H1 (cell line): ENCODE results near the gene FAM149B1. TPM values are rescaled to one million over a fixed set of nuclear protein-coding genes. Genes with fewer than 3 reads are reported as not detected.

Experiments
- CTCF ChIA-PET: fragments of 300-600 bp; sonication (Branson Sonifier 250); formaldehyde crosslinking; loops from one replicate; lab custom pipeline; 2021; ENCODE audit not compliant: partially characterized antibody; lab: Charles Lee
- POLR2A ChIA-PET: fragments of 300-600 bp; sonication (Branson Sonifier 250); formaldehyde crosslinking; loops from one replicate; lab custom pipeline; 2021; ENCODE audit warnings: inconsistent platforms; ENCODE audit not compliant: partially characterized antibody; lab: Charles Lee
- DNase-seq, 2 experiments: peaks; one replicate each; pipeline versions ENCODE4 v3.0.0 to v3.0.0-alpha.2; 2010 to 2022; ENCODE audit warnings: low spot score in 2 of 2, low read depth in 1 of 2, mixed read lengths in 1 of 2
- FAIRE-seq: peaks from 2 replicates; lab custom pipeline; 2011; peaks lifted over from hg19 to GRCh38; lab: Jason Lieb, UNC
- H2AFZ ChIP-seq: 2 replicates; pipeline ENCODE4 v1.8.1; 2012; ENCODE audit warnings: low read length, inconsistent platforms
- H2AK5ac ChIP-seq: 2 replicates; pipeline ENCODE4 v1.6.1; 2013; ENCODE audit warnings: low read depth, low read length
- H2BK120ac ChIP-seq: replicated peaks from 2 replicates; pipeline ENCODE3; 2013; ENCODE audit warnings: low read depth, low read length, inconsistent platforms
- H2BK12ac ChIP-seq: 2 replicates; pipeline ENCODE4 v1.6.1; 2013; ENCODE audit warnings: low read depth, low read length
- H2BK15ac ChIP-seq: 2 replicates; pipeline ENCODE4 v1.6.1; 2013; ENCODE audit warnings: low read length
- H2BK20ac ChIP-seq: 2 replicates; pipeline ENCODE4 v1.6.1; 2013; ENCODE audit warnings: low read length
- H2BK5ac ChIP-seq: 2 replicates; pipeline ENCODE4 v1.6.1; 2013; ENCODE audit warnings: low read depth, low read length
- H3K14ac ChIP-seq: 2 replicates; pipeline ENCODE4 v1.6.1; 2013; ENCODE audit warnings: inconsistent platforms; ENCODE audit not compliant: insufficient read length
- H3K18ac ChIP-seq: 2 replicates; pipeline ENCODE4 v1.6.1; 2013; ENCODE audit warnings: low read length; ENCODE audit errors: extremely low read depth
- H3K23ac ChIP-seq: 2 replicates; pipeline ENCODE4 v1.6.1; 2013; ENCODE audit warnings: inconsistent platforms; ENCODE audit not compliant: insufficient read length
- H3K23me2 ChIP-seq: 2 replicates; pipeline ENCODE4 v1.6.1; 2013; ENCODE audit warnings: low read depth, low read length
- H3K27ac ChIP-seq: 2 replicates; pipeline ENCODE4 v1.6.1; 2011; ENCODE audit warnings: low read depth, low read length, inconsistent platforms
- H3K27me3 ChIP-seq, 4 experiments: replicated peaks in 1 of 4; 1 replicate in 1 of 4; 2 replicates in 3 of 4; pipeline versions ENCODE4 v1.6.1 to v1.8.1; 2011 to 2013; ENCODE audit warnings: low read length in 3 of 4, mild to moderate bottlenecking in 3 of 4, inconsistent platforms in 2 of 4, mixed read lengths in 2 of 4, moderate library complexity in 1 of 4; ENCODE audit not compliant: control insufficient read depth in 3 of 4, insufficient read depth in 3 of 4; ENCODE audit errors: extremely low read depth in 1 of 4
- H3K36me3 ChIP-seq, 4 experiments: 2 replicates each; pipeline versions ENCODE4 v1.6.1 to v1.8.1; 2011 to 2013; ENCODE audit warnings: mild to moderate bottlenecking in 4 of 4, low read length in 3 of 4, moderate library complexity in 2 of 4, control low read depth in 1 of 4, inconsistent platforms in 1 of 4; ENCODE audit not compliant: insufficient read depth in 4 of 4, control insufficient read depth in 2 of 4
- H3K4ac ChIP-seq: replicated peaks from 2 replicates; pipeline ENCODE3; 2013; ENCODE audit warnings: low read length, low read depth, mixed read lengths, inconsistent platforms; ENCODE audit not compliant: insufficient read length
- H3K4me1 ChIP-seq, 4 experiments: replicated peaks in 1 of 4; 1 replicate in 1 of 4; 2 replicates in 3 of 4; pipeline versions ENCODE4 v1.6.1 to v1.8.1; 2011 to 2013; ENCODE audit warnings: low read length in 3 of 4, inconsistent platforms in 2 of 4, mixed read lengths in 1 of 4; ENCODE audit not compliant: insufficient read depth in 4 of 4, control insufficient read depth in 3 of 4
- H3K4me2 ChIP-seq, 2 experiments: 2 replicates each; pipeline versions ENCODE4 v1.6.1 to v1.8.1; 2011 to 2013; ENCODE audit warnings: low read depth in 2 of 2, low read length in 2 of 2, control low read depth in 1 of 2, inconsistent platforms in 1 of 2, mild to moderate bottlenecking in 1 of 2; ENCODE audit not compliant: insufficient read depth in 1 of 2
- H3K4me3 ChIP-seq, 4 experiments: fragments of 200-600, 300-600 bp in 1 of 4; sonication (generic), shearing (Covaris generic), sonication (Bioruptor Twin) in 1 of 4; 2 replicates each; pipeline versions ENCODE4 v1.5.1 to v1.8.1; 2011 to 2016; ENCODE audit warnings: low read length in 4 of 4, low read depth in 3 of 4, control low read depth in 2 of 4, inconsistent platforms in 2 of 4, mild to moderate bottlenecking in 2 of 4, mixed read lengths in 1 of 4, moderate library complexity in 1 of 4; ENCODE audit not compliant: insufficient read depth in 2 of 4; ENCODE audit errors: extremely low read depth in 1 of 4
- H3K56ac ChIP-seq: replicated peaks from 2 replicates; pipeline ENCODE3; 2013; ENCODE audit warnings: low read depth, mild to moderate bottlenecking, mixed read lengths, low read length, inconsistent platforms; ENCODE audit not compliant: insufficient read length
- H3K79me1 ChIP-seq: 2 replicates; pipeline ENCODE4 v1.6.1; 2013; ENCODE audit warnings: low read depth, low read length, control low read depth
- H3K79me2 ChIP-seq, 2 experiments: 2 replicates each; pipeline versions ENCODE4 v1.6.1 to v1.8.1; 2012 to 2013; ENCODE audit warnings: low read length in 2 of 2, mild to moderate bottlenecking in 2 of 2, inconsistent platforms in 1 of 2; ENCODE audit not compliant: insufficient read depth in 2 of 2, control insufficient read depth in 1 of 2
- H3K9ac ChIP-seq, 4 experiments: replicated peaks in 1 of 4; 1 replicate in 1 of 4; 2 replicates in 3 of 4; pipeline versions ENCODE4 v1.6.1 to v1.8.1; 2011 to 2013; ENCODE audit warnings: low read depth in 3 of 4, low read length in 3 of 4, control low read depth in 2 of 4, mild to moderate bottlenecking in 2 of 4, moderate library complexity in 2 of 4, inconsistent platforms in 1 of 4; ENCODE audit errors: extremely low read depth in 1 of 4
- H3K9me3 ChIP-seq, 2 experiments: 2 replicates each; pipeline versions ENCODE4 v1.6.1 to v1.8.1; 2012 to 2013; ENCODE audit warnings: mild to moderate bottlenecking in 2 of 2, moderate library complexity in 2 of 2, control low read depth in 1 of 2, inconsistent platforms in 1 of 2, low read depth in 1 of 2, low read length in 1 of 2, mixed read lengths in 1 of 2; ENCODE audit not compliant: insufficient read depth in 2 of 2
- H4K20me1 ChIP-seq, 2 experiments: replicated peaks in 1 of 2; 2 replicates each; pipeline versions ENCODE3 to v1.8.1; 2011 to 2013; ENCODE audit warnings: inconsistent platforms in 2 of 2, low read length in 2 of 2, mild to moderate bottlenecking in 1 of 2; ENCODE audit not compliant: insufficient read depth in 2 of 2, control insufficient read depth in 1 of 2
- H4K5ac ChIP-seq: 2 replicates; pipeline ENCODE4 v1.6.1; 2013; ENCODE audit warnings: low read length, low read depth, mixed read lengths, inconsistent platforms; ENCODE audit not compliant: insufficient read length
- H4K8ac ChIP-seq: 2 replicates; pipeline ENCODE4 v1.8.0; 2013; ENCODE audit warnings: mild to moderate bottlenecking, moderate library complexity, low read length, inconsistent platforms; ENCODE audit not compliant: insufficient read depth; ENCODE audit errors: extremely low read depth
- H4K91ac ChIP-seq: replicated peaks from 2 replicates; pipeline ENCODE3; 2013; ENCODE audit warnings: low read length, mixed read lengths, inconsistent platforms; ENCODE audit not compliant: insufficient read length
- WGBS, 2 experiments: shearing (Covaris generic) in 1 of 2; methylation state at CpG; one replicate each; pipeline versions ENCODE4 v1.1.6 to v1.1.7; 2013 to 2015; ENCODE audit warnings: low lambda C conversion rate in 2 of 2, mixed read lengths in 2 of 2, inconsistent platforms in 1 of 2, low coverage in 1 of 2, missing lambda C conversion rate in 1 of 2; ENCODE audit not compliant: insufficient replicate concordance in 2 of 2, insufficient coverage in 1 of 2, insufficient read length in 1 of 2; ENCODE audit errors: extremely low coverage in 1 of 2, missing lambda C conversion rate in 1 of 2; 5-methylcytosine and 5-hydroxymethylcytosine counted together
- polyA plus RNA-seq, 7 experiments: library from polyadenylated mRNA; depleted of rRNA in 3 of 7; stranded (reverse) in 5 of 7; unstranded in 2 of 7; fragments of >200 nt in 5 of 7; fragments of 200-250 nt in 2 of 7; gene quantifications; 1 replicate in 5 of 7; 2 replicates in 1 of 7; 4 replicates in 1 of 7; pipeline versions ENCODE4 v1.2.1 to v1.2.3, GENCODE V29; 2011 to 2013; ENCODE audit warnings: missing spikeins in 2 of 7, mixed read lengths in 2 of 7
- total RNA-seq: library from RNA; stranded (reverse); fragmentation: NEBNext Ultra II Directional; extraction: Animal tissue kit (Norgen Biotek cat#: 25700); gene quantifications from 2 replicates; pipeline ENCODE4 v1.2.1, GENCODE V29; 2021

The FAM149B1 gene
- total and polyA plus RNA-seq, 2 of the 8 experiments (the other 6 are each of a cell fraction or from before 2014, with no cell fraction given), result 16.8 to 21.9 TPM

GRCh38 chr10:73141603-73142002 is 26.3 kb upstream of the FAM149B1 start:
- Histone ChIP-seq H3K79me2 (no peaks in the 10 kb centered on the region), H2AK5ac (no peak overlapping the region), H2BK12ac (no peak overlapping the region), H3K9me3 (no peaks in the 10 kb centered on the region), H2BK120ac (no peak overlapping the region), H4K5ac (no peak overlapping the region), H3K9ac (no peak overlapping the region), H4K91ac (no peak overlapping the region), H2AFZ (no peak overlapping the region), H3K4ac (no peak overlapping the region), H2BK15ac (no peak overlapping the region), H3K79me1 (no peaks in the 10 kb centered on the region), H3K14ac (no peak overlapping the region), H3K18ac (no peak overlapping the region), H4K8ac (no peak overlapping the region), H3K4me3 (no peak overlapping the region), H4K20me1 (no peaks in the 10 kb centered on the region), H3K27me3 (no peaks in the 10 kb centered on the region), H3K36me3 (peaks cover 6 to 54% (median 38%) of the 10 kb centered on the region in 4 experiments), H3K4me1 (no peaks in the 10 kb centered on the region), H3K27ac (no peak overlapping the region), H3K4me2 (no peak overlapping the region), H3K23ac (no peak overlapping the region), H2BK5ac (no peak overlapping the region), H3K56ac (no peak overlapping the region), H3K23me2 (no peaks in the 10 kb centered on the region), H2BK20ac (no peak overlapping the region)
- DNase-seq (no peak), FAIRE-seq (no peak)
- POLR2A ChIA-PET, result no interaction called here
- 81% methylated on average over 3 of the region's 3 CpGs; no CpG with 5 or more reads in 1 of the 2 experiments for WGBS, 2 experiments
- CTCF ChIA-PET, result no interaction called here
